WERI-Rb-1 (cell line): ENCODE data around the gene GATB.

Experiments used
- DNase-seq: peaks from one replicate; pipeline ENCODE4 v3.0.0-alpha.2; 2020
- H3K27ac ChIP-seq: fragments of 250-450 bp; sonication (Bioruptor Pico); 2 replicates; pipeline ENCODE4 v1.5.1; 2020; ENCODE audit warnings: mild to moderate bottlenecking, moderate library complexity
- H3K27me3 ChIP-seq: fragments of 250-450 bp; sonication (Bioruptor Pico); 2 replicates; pipeline ENCODE4 v1.5.1; 2021; ENCODE audit warnings: mild to moderate bottlenecking, low read depth, moderate library complexity; ENCODE audit not compliant: insufficient read depth, severe bottlenecking
- H3K36me3 ChIP-seq: fragments of 250-450 bp; sonication (Bioruptor Pico); 2 replicates; pipeline ENCODE4 v1.5.1; 2020; ENCODE audit warnings: mild to moderate bottlenecking, moderate library complexity
- H3K4me3 ChIP-seq: 2 replicates; pipeline ENCODE4 v1.5.1; 2011; ENCODE audit warnings: low read depth, mild to moderate bottlenecking, control low read depth, low read length
- H3K9me3 ChIP-seq: fragments of 250-450 bp; sonication (Bioruptor Pico); 2 replicates; pipeline ENCODE4 v1.5.1; 2021; ENCODE audit warnings: mild to moderate bottlenecking, moderate library complexity; ENCODE audit not compliant: severe bottlenecking
- TF ChIP-seq, protein P1 (sequence below): IDR thresholded peaks from 2 replicates; pipeline ENCODE4 v1.5.1; 2011; ENCODE audit warnings: low read depth, mild to moderate bottlenecking, control low read depth, inconsistent platforms, low read length

Gene GATB

DNA sequence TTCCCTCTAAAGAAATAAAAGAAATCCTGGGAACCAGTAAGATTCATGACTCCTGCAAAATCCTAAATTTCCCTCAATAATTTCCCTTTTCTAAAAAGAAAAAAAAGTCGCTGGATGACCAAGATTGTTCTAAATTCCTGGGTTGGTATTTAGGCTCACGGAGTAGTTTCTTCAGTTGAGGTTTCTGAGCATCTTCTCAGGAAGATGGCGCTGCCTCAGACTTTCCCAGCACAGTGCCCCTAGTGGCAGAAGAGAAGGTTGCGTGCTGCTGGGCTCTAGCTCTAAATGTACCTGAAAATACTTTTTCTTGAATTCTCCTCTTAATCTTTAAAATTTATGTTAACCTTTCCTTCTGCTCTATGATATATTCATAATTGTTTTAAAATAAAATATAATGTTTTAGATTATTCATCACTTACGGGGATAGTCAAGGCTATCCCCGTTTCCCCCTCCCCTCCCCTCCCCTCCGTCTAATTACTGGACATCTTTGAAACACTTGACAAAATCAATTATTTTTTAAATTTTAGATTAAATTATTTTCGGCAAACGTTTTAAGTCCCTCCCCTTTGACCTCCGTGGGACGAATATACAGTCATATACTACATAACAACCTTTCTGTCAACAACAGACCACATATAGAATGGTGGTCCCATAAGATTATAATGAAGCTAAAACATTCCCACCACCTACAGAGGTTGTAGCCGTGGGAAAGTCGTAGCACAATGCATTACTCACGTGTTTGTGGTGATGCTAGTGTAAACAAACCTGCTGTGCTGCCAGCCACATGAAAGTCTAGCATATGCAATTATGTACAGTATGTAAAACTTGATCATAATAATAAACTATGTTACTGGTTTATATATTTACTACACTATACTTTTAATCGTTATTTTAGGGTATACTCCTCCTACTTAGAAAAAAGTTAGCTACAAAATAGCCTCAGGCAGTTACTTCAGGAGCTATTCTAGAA lies 41.0 kb upstream of the GATB start:
- H3K4me3 ChIP-seq = no peak overlapping the region
- TF ChIP-seq, protein P1, sequence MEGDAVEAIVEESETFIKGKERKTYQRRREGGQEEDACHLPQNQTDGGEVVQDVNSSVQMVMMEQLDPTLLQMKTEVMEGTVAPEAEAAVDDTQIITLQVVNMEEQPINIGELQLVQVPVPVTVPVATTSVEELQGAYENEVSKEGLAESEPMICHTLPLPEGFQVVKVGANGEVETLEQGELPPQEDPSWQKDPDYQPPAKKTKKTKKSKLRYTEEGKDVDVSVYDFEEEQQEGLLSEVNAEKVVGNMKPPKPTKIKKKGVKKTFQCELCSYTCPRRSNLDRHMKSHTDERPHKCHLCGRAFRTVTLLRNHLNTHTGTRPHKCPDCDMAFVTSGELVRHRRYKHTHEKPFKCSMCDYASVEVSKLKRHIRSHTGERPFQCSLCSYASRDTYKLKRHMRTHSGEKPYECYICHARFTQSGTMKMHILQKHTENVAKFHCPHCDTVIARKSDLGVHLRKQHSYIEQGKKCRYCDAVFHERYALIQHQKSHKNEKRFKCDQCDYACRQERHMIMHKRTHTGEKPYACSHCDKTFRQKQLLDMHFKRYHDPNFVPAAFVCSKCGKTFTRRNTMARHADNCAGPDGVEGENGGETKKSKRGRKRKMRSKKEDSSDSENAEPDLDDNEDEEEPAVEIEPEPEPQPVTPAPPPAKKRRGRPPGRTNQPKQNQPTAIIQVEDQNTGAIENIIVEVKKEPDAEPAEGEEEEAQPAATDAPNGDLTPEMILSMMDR = peak; percentile 94
- no peak overlapping the region for H3K27ac ChIP-seq
- peaks cover 29% of the 10 kb centered on the region for H3K27me3 ChIP-seq
- H3K36me3 ChIP-seq = no peaks in the 10 kb centered on the region
- H3K9me3 ChIP-seq = no peaks in the 10 kb centered on the region
- peak; percentile 66 for DNase-seq

DNA sequence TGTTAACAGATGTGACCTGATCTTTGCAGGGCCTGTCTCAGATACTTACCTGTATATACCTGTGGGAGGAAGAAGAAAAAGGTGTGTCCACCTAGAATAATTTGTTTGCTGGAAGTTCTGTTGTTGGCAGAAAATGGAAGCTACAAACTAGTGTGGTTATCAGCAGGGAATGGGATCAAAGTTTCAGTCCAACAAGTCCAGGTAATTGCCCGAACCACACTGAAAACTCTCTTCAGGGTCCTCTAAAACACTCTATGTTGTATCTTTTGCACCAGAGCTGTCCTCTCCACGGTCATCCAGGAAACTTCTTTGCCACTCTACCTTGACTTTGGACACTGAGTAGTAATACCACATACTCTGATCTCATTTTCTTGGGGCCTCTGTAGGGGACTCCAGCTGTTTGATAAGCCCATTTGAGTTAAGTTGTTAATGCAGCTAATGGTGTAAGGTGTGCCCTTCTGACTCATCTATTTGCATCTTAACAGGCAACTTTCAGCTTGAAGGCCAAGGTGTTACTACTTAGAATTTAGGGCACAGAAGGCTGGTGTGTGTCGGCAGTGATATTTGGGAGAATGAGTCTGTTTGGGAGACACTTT lies 38.7 kb upstream of the GATB start:
- peaks cover 2% of the 10 kb centered on the region for H3K9me3 ChIP-seq
- TF ChIP-seq, protein P1 = no peak
- peaks cover 40% of the 10 kb centered on the region for H3K27me3 ChIP-seq
- no peak overlapping the region for H3K4me3 ChIP-seq
- H3K27ac ChIP-seq = no peak overlapping the region
- DNase-seq = no peak
- H3K36me3 ChIP-seq = no peaks in the 10 kb centered on the region

DNA sequence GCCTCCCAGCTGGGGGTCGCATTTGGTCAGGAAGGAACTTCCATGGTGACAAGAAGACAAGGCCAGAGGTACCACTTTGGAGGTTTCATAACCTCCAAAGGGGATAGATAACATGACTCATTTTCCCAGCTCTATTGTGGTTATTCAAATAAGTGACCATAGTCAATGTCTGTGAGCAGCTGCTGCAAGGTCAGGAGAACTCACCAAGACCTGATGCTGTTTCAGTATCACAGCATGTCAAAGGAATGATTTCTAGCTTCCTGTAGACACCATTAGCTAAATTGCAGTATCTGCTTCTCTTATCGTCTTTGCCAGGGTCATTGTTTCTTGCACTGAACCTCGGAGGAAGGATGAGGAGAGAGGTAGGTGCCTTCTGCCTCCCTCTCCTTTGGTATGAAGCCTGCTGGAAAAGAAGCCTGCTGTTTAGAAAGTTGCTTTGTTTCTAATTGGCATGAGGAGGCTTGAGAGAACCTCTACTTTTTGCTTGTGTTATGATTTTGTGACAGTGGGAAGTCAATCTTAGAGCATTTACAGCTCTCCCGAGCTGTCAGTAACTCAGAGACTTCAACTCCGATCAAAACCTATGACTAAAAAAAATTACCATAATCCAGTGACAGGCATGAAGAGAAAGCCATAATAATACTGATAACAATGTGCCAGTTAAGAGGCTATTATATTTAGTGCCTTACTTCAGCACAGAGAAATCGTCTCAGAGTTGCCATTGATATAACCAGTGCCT lies 38.0 kb upstream of the GATB start:
- no peak overlapping the region for H3K4me3 ChIP-seq
- H3K27me3 ChIP-seq = peaks cover 47% of the 10 kb centered on the region
- TF ChIP-seq, protein P1 = no peak
- no peak overlapping the region for H3K27ac ChIP-seq
- H3K9me3 ChIP-seq = peaks cover 2% of the 10 kb centered on the region
- no peak for DNase-seq
- H3K36me3 ChIP-seq = no peaks in the 10 kb centered on the region

DNA sequence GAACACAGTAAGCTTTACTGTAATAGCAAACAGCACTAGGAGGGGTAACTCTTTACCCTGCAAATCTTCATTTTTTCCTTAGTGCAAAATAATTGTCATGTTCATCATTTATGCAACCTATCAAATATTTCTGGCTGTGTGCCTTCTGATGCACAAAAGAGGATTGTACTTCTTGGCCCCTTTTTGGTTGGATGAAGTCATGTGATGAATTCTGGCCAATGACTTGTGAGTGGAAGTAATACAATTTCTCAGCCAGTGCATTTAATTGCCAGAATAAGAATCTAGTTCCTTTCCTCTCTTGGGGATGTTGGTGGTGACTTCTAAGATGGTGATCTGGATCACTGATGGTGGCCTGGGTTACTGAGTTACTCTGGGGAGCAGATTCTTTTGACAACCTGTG lies 37.0 kb upstream of the GATB start:
- H3K9me3 ChIP-seq = peaks cover 2% of the 10 kb centered on the region
- TF ChIP-seq, protein P1 = no peak
- DNase-seq = no peak
- no peak overlapping the region for H3K4me3 ChIP-seq
- no peak overlapping the region for H3K27ac ChIP-seq
- peaks cover 54% of the 10 kb centered on the region for H3K27me3 ChIP-seq
- no peaks in the 10 kb centered on the region for H3K36me3 ChIP-seq

DNA sequence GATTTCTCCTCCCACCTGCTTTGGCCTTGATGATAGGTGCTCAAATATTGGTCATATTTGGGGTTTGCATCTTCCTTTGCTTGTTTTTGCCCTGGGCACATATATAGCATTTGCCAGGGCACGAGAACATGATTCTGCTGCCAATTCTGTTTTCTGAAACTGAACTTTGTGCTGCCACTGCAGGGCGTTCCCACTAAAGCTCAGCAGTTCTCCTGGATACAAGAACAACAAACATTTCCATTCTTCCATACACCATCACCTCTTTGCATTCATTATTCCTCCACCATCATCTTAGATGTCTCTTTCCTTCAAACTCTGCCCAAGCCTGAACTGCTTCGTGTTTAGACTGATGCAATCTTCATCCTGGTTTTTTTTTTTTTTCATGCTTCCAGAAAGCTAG lies 36.3 kb upstream of the GATB start:
- no peak for DNase-seq
- TF ChIP-seq, protein P1 = no peak
- H3K4me3 ChIP-seq = no peak overlapping the region
- no peaks in the 10 kb centered on the region for H3K36me3 ChIP-seq
- H3K9me3 ChIP-seq = peaks cover 2% of the 10 kb centered on the region
- no peak overlapping the region for H3K27ac ChIP-seq
- peaks cover 61% of the 10 kb centered on the region for H3K27me3 ChIP-seq
